GM19455 (cell line): ENCODE results near the gene FST.

Experiments
- ATAC-seq: cut with Tn5 transposase; IDR thresholded peaks from one replicate; pipeline ENCODE4 v1.9.1; 2021; ENCODE audit not compliant: unreplicated experiment

FST gene

DNA sequence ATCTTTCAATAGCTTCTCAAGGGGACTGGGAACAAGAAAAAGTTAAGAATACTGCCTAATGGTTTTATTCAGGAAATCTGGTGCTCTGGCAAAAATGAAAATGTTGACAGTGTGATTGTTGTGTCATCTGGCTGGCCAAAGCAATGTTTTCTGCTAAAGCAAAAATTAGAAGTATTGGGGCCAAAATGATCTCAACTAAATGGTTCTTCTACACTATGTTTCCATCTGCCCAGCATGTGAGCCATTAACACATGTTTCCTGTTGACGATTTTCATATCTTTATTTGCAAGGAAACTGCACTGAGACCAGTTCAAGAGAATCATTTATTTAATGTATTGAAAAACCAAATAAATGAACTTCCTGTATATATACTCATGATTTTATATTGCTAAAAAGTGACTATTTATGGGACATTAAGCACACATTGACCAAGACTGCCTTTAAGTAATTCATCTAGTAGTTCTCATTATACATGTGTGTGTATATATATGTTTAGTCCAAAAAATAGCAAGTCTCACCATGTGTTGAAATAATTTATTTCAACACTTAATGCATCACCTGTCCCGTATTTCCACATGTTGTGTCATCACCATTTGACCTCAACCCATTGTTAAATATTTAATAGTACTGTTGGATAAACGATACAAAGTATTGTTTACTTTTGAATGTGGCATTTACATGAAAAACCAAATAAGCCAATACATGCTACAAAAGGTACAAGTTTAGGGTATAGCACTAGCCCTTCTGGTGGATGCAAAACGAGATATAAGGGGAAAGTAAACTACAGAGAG, 7.5 kb upstream of the FST start:
- no peak for ATAC-seq

DNA sequence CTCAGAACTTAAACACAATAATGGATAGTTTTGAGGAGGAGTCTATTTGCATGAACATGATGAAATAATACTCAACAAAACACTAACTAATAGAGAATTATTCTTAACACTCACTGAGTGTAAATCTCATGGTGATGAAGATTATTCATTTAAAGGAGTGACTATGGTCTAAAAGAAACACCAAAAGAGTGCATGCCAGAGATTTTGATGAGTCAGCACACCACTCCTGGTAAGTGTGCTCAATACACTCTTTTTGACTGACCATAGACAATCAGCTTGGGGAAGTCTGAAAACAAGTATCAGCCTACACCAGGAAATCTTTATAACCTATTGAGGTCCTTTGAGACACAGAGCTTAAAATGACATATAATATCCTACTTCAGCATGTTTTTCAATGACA, 6.8 kb upstream of the FST start:
- no peak for ATAC-seq

DNA sequence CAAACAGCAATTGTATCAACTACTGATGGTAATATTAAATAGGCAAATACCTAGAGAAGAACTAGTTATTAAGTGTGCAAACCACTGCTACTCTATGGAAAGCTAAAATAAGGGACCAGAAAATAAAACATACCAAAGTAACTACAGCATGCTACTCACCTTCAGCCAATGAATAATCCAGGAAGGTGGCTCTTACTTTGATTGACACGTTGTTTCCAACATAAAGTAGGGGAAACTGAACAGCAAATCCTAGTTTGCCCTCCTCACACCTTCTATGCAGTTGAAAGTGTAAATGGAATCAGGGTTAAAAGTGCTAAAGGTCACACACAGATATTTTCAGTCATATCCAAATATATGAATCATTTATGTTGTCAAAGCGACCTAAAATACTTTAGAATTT, 5.1 kb upstream of the FST start:
- ATAC-seq = no peak

DNA sequence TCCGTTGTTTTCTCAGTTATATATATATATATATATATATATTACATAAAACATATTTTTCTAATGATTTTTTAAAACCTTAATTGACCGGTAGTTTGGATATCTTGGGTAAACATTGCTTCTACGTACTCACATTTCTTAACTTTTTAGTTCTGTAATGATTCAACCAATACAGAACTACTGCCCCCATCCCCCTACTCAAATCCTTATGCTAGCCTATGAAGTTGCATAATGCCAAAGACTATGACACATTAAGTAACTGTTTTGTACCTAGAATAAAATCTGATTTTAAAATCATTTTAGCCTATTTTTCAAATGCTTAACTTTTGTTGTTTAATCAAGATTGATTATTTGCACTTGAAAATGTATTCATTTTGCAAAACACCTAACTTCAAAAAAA, 4.4 kb upstream of the FST start:
- ATAC-seq = no peak

DNA sequence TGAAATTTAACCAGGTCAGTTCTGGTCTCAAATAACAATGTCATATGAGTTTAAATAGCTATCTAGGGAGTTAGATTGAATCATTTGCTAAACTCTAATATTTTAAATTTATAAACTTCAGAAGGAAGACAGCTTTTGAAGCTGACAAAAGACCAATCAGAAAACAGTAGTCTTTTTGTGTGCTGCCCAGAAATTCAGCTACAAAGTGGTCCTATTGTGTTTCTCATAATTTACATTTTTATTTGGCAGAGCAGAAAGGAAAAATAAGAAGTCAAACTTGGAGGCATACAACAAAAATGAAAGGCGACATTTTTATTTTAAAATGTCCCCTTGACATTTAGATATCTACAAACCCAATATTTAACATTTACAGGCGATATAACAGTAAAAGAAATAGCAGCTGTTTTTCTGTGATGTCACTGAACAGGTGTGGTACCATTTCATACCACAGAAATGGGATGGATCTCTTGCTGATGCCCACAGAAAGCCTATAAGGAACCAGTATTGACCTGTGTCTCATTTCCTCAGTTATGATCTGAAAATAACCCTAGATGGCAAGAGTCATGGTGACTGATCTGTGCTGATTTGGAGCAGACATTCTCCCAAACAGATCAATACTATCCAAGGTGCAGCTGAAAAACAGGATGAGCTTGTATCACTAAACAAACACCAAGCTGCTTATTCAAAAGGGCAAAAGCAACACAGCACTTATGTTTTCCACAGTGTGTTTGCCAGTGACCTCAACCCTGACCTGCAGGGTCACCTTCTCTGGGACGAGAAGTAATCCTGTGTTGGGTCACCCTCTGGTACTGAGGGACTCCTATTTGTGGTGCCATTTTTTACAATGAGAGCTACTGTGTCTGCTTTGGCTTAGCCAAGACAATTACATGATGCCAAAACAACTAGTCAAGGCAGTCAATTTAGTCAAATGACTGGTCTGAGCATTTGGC, 3.6 kb upstream of the FST start:
- ATAC-seq = no peak

DNA sequence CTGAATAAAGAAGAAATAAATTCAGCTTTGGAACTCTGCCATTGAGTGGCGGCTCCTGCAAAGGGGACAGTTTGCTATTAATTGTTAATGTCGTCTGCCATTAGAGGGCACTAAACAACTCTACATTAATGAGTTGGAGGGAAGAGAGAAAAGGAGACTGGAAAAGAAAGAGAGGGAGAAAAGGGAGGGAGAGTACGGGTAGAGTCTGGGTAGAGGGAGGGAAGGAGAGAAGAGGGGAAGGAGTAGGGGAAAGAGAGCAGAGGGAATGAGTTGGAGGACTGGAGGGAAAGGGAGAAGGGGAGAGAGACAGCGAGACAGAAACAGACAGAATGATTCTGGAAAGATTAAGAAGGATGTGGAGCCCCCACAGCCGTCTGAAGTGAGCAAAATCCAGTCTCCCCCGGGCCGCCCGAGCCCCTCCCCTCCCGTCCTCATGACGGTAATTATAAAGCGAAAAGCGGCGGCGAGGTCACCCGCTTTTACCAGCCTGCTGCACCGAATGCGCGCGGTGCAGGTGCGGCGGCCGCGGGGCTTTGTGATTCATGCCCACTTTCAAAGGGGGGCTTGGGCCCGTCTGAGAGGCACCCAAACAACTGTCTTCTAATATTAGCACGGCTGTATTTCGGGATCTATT, 1.9 kb upstream of the FST start:
- no peak for ATAC-seq

DNA sequence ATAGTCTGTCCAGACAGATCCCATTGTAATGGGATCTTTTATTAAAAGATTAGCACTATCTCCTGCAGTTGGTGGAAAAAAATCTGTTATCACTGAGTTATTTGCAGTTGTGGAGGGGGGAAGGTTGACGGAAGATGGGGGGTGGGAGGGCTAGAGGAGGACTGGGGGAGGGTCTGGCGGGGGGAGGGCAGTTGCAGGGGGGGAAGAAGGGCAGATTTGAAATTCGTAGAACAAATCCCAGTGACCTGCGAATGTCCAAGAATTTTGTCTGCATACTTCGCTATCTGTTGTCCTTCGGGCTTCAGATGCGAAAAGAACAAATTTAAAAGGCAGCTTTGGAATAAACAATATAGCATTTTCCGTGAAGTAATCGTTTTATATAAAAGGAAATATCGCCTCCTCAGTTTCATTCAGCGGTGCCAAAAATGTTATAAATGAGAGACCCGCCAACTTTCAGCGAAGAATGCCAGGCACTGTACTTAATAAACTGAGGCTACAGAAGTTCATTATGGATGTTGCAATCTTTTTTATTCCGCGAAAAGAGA, 1.3 kb upstream of the FST start:
- no peak for ATAC-seq

DNA sequence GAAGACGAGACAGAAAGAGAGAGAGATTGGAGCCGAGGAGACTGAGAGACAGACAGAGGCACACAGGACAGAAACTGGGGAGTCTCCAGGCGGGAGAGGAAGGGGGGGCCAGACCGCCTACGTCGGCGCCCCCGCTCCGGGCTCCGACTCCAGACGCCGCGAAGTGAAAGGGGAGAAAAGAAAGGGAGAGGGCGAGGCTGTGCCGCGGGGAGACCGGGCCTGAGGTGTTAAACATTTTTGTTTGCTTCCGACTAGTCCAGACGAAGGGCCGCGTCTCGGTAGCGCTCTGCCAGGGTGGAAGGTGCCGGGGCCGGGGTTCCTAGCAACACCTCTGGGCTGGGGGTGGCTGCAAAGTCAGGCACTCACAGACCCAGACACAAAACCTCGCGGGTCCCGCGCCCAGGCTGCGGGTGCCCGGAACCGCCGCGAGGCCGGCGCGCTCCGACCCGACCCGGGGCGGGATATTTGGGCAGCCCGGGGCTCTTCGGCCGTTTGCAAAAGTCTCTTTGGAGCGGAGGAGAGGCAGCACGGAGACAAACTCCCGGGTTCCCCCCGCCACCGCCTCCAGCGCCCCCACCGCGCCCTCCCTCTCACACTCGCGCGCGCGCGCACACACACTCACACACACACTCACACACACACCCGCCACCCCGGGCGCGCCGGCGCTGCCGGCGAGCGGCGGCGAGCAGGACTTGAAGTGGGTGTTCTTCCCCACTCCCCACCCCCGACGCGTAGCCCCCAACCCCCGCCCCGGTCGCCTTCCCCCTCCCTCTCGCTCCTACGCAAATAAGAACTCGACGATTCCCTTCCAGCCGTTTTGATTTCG, 626 bp upstream of the FST start:
- no peak for ATAC-seq

DNA sequence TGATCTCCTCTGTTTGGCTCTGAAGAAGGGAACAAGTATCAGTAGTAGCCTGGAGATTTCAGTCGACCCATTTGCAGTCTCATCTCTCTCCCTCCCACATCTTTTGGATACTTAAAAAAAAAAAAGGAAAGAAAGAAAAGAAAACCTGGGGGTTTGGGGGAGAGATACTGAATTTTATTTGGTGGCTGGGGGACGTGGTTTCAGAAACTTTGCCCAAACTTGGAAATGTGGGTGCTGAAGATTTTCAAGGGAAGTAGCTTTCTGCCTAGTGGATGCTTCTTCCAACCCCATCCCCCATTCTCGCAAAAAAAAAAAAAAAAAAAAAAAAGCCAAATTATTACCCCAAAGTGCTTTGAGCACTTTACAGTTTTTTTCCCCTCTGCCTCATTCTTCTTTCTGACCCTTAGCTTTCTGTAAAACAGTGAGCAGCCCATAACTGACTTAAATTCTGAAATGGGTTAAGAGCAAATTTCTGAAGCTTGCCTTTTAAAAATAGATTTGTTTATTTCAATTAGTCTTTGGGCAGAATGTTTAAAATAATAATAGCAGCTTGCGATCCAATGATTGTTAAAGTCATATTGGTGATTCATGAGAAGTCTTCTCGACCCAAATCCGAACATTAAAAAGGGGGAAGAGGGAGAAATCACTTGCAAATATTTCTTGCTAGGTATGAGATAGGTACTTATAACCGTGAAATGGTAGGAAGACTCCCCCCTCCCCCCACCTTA, 894 bp downstream of the FST start:
- no peak for ATAC-seq

DNA sequence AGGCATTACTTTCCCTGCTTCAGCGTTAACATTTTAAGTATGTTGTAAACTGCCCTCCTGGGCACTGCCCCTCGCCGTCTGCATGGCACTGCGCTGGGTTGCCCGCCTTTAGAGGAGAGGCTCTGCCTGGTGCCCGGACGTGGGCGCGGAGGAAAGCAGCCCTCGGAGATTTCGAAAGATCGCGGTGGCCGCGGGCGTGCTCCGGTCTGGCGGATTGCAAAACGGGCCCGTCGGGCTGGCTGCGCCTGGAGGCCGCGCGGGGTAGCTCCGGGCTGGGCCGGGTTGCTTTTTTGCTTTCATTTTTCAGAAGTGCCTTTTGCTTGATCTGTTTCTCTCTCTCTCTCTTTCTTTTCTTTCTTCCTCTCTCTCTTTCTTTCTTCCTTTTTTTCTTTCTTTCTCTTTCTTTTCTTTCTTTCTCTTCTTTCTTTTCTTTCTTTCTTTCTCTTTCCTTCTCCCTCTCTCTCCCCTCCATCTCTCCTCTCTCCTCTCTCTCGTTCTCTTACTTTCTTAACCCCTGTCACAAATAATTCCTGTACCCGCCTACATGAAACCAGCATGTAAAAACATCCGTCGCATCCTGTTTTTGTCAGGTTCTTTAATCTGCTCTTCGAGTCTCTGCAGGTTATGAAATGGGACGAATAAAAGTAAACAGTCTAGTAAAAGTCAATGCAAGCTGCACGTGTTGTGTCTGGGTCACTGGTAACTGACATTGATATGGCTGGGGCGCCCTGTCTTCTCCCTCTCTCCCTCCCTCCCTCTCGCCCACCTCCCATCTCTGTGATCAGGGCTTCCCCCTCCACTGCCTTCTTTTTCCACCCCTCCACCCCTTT, 1.7 kb downstream of the FST start:
- ATAC-seq = peak; percentile 71

DNA sequence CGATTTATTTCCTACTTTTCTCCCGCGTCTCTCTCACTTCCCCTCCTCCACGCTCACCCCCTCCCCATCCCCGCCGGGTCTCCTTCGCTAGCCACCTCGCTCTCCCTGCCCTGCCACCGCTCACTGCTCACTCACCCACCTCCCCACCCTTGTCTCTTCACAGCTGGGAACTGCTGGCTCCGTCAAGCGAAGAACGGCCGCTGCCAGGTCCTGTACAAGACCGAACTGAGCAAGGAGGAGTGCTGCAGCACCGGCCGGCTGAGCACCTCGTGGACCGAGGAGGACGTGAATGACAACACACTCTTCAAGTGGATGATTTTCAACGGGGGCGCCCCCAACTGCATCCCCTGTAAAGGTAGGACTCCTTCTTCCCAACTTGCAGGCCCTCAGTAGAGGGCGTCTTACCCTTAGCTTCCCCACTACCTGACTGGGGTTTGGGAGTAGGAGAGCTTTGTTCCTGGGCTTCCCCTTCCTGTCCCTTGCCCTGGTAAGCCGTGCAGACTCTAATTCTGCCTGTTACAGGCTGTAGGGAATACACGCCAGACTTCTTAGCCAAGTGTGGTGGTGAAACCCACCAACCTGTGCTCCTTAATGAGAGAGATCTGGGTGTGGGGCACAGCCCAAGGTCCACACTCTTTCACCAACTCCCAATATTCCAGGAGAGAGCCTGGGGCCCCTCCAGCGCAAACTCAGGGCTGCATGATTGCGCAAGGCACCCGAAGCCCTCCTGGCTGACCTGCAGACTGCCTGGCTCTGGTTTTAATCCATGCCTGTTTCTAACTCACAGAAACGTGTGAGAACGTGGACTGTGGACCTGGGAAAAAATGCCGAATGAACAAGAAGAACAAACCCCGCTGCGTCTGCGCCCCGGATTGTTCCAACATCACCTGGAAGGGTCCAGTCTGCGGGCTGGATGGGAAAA, 2.5 kb downstream of the FST start:
- ATAC-seq = no peak

DNA sequence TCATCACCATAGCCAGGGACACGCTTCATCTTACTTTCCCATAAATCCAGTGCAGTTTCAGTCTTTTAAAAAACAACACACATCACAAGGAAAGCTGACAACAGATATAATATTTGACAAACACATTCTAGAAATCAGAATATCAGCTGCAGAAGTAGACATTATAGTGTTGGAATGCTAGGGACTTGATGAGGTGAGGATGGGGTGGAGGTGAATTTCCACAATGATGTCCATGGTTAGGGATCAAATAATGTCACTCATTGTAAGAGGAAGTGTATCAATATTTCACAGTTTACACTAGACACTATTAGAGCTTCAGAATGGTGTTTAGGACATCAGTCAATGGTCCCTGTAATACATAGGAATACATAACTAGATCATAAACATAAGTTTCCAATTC, 7.0 kb downstream of the FST start:
- no peak for ATAC-seq

DNA sequence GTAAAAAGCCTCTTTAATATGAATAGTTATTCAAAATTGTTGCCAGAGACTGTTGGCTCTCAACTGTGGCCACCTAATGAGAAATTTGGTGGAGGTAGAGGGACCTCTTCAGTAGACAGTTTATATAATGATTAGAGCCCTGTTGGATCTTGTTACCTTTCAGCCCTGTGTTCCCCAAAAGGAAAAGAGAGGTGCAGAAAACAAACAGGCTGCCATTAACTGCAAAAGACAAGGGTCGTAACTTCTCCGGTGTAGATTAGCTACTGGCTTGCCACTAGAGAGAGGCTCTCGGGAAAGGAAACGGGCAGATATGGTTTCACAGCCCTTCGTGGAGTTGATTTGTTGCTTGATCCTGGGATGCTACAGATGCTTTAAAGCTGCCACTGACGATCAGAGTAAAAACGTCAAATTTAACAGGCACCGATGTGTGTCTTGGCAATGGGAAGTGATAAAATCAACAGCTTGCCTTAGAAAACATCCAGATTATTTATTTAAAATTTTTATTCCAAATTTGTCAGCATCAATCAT, 7.8 kb downstream of the FST start:
- ATAC-seq = no peak

DNA sequence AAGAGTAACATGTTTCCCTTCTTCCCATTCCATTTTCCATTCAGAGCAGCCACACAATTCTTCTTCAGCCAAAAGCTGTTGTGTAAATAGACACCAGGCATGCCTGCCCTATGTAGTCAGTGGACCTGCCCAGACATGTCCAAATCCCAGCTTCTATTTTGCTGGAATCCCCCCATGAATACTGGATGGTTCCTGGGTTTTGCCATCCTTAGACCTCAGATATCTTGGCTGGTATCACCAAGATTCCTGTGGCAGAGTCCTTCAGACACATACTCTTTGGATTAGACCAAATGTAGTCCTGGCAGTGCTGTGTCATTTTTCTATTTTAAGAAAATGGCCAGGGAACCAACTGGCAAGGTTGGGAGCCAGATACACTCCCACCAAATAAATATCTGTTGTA, 10.3 kb downstream of the FST start:
- ATAC-seq = no peak

DNA sequence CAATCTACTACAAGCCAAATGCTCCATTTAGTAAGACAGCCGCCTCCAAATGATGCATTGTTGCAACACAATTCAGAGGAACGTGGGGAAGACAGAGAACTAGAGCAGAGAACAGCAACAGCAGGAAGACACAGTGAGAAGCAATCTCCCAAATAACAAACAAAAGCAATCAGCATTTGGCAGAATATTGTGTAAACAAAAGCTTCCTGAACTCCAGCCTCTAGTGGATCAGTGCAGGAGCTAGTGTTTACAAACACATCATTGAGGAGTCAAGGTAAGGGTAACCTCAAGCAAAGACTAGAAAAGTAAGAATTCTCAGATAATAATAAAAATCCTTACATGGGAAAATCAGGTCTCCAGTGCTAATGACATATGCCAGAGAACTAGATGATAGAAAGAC, 20.6 kb downstream of the FST start:
- ATAC-seq = no peak

DNA sequence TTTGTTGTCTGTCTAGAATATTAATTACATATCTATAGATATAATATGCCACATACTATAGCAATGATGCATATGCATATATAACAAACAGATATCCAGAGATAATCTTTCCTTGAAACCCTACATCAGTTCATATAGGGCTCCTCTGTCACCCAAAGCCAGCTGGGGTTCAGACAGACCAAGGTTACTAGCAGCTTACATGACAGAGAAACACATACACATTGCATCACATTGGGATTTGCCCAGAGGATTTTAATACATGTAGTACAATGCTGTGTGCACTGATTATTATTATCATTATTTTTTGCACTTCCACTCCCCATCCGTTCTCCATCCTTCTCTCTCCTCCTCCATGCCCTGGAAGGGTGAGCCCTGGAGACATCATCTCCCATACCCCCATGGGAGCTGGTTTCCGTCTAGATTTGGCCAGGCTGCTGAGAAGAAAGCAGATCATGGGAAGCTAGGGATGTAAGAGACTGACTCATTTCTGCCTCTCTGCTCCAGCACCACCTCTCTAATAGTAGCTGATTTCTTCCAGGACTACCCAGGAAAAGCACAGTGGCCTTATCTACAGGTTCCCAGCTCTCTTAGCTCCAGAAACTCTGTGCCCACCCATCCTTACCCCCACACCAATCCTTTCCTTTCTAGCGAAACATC, 23.3 kb downstream of the FST start:
- no peak for ATAC-seq

DNA sequence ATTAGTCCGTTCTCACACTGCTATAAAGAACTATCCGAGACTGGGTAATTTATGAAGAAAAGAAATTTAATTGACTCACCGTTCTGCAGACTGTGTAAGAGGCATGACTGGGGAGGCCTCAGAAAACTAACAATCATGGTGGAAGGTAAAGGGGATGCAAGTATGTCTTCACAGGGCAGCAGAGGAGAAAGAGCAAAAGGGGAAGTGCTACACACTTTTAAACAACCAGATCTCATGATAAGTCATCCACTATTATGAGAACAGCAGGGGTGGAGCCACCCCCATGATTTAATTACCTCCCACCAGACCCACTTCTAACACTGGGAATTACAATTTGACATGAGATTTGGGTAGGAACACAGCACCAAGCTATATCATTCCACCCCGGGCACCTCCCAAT, 26.6 kb downstream of the FST start:
- ATAC-seq = no peak
